ENCODE data around the gene COX4I1. TPM values are rescaled to one million over a fixed set of nuclear protein-coding genes. Genes with fewer than 3 reads are reported as not detected.
A peak's percentile ranks its signal among the peaks of the same experiment; 100 is the strongest.

The COX4I1 gene
- total and polyA plus RNA-seq, 2 donors (not counting 1 experiment from before 2014, with no cell fraction given): 759 to 813 TPM

DNA sequence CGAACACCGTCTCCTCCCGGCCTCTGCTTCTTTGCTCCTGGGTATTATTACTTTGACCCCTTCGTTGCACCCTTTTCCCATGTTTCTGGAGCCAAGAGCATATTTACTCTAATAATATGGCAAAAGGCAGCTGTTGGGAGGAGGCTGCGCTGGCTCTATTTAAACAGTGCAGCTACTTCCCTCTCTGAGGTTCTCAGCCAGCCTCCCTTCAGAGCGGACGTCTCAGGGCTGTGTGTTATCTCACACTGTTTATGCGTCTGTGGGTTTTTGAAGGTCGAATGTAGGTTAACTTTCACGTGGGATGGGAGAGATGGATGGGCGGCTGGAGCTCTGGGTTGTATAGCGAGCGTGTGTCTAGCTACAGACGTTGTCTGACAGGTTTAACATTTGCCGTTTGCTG lies 45.3 kb downstream of the COX4I1 start:
- H3K9me3 Mint-ChIP-seq (ENCODE audit: insufficient read depth): peaks cover 2% of the 10 kb centered on the region
- CTCF ChIA-PET: interaction anchor here (1.2 kb wide), 1 partner anchor 23 kb away, joined by 6 read pairs; no protein-coding TSS in a partner anchor

GRCh38 chr16:85845266-85845665 lies 45.8 kb downstream of the COX4I1 start:
- 96% methylated on average over 19 of the region's 20 CpGs for WGBS (ENCODE audit: insufficient coverage)
- Mint-ChIP-seq H3K4me3 (no peak overlapping the region), H3K4me1 (peaks cover 15% of the 10 kb centered on the region), H3K27me3 (peaks cover 12% of the 10 kb centered on the region), H3K27ac (no peak overlapping the region), H3K9me3 (ENCODE audit: insufficient read depth) (peaks cover 2% of the 10 kb centered on the region)
- Histone ChIP-seq H3K27me3 (replicated peaks in 1 of 4; ENCODE audit: control extremely low read depth in 1 of 4, control insufficient read depth in 3 of 4, insufficient read depth in 4 of 4, low read length in 3 of 4) (no peaks in the 10 kb centered on the region), H3K9ac (ENCODE audit: low read length) (no peak overlapping the region), H2AFZ (ENCODE audit: insufficient read depth, low read depth, low read length, poor library complexity, severe bottlenecking) (peak overlapping the region; percentile 39), H3K9me3 (ENCODE audit: control extremely low read depth in 1 of 3, control insufficient read depth in 2 of 3, insufficient read depth in 1 of 3, low read length in 2 of 3) (peaks cover 0 to 4% (median 0%) of the 10 kb centered on the region in 3 donors), H3K4me2 (replicated peaks; ENCODE audit: low read depth, low read length, poor library complexity, severe bottlenecking) (no peak overlapping the region), H3K27ac (ENCODE audit: low read length in 2 of 2) (no peak overlapping the region), H4K20me1 (ENCODE audit: control insufficient read depth, insufficient read depth, low read length, poor library complexity, severe bottlenecking) (no peaks in the 10 kb centered on the region), H3K4me1 (ENCODE audit: control insufficient read depth in 2 of 2, insufficient read depth in 2 of 2, low read length in 2 of 2) (peaks cover 7 to 12% of the 10 kb centered on the region in 2 donors), H3K36me3 (replicated peaks in 1 of 2; ENCODE audit: control extremely low read depth in 1 of 2, control insufficient read depth in 1 of 2, extremely low read depth in 1 of 2, insufficient read depth in 2 of 2, low read length in 1 of 2) (no peaks in the 10 kb centered on the region), H3K79me2 (ENCODE audit: control insufficient read depth, insufficient read depth, low read length) (no peaks in the 10 kb centered on the region), H3K4me3 (ENCODE audit: control extremely low read depth in 1 of 5, extremely low read depth in 1 of 5, insufficient read depth in 1 of 5, low read depth in 2 of 5, low read length in 4 of 5) (no peak overlapping the region)
- ChIA-PET POLR2A (no interaction called here), CTCF (interaction anchor here (0.6 to 1.2 kb wide), 2 partner anchors 24 to 47 kb away, joined by 3 to 6 read pairs; no protein-coding TSS in a partner anchor)
- intact Hi-C loops (cut with micrococcal nuclease): no loop called here
- DNase-seq: no peak
- no peak for TF ChIP-seq EZH2 (IDR thresholded peaks at IDR 0.05; ENCODE audit: borderline replicate concordance, insufficient read depth, low read depth, low read length, poor library complexity, severe bottlenecking)
- TF ChIP-seq CTCF (IDR thresholded peaks at IDR 0.05): no peak
- ATAC-seq (ENCODE audit: low read depth): no peak

More for the DNA sequence above, 45.3 kb downstream of the COX4I1 start:
- Mint-ChIP-seq H3K4me3 (no peak overlapping the region), H3K27ac (peak overlapping the region; percentile 10), H3K4me1 (peaks cover 15% of the 10 kb centered on the region), H3K27me3 (peaks cover 12% of the 10 kb centered on the region)
- H3K4me3 ChIP-seq (ENCODE audit: control extremely low read depth in 1 of 5, extremely low read depth in 1 of 5, insufficient read depth in 1 of 5, low read depth in 2 of 5, low read length in 4 of 5): no peak overlapping the region
- H3K79me2 ChIP-seq (ENCODE audit: control insufficient read depth, insufficient read depth, low read length): no peaks in the 10 kb centered on the region
- no peak for TF ChIP-seq EZH2 (IDR thresholded peaks at IDR 0.05; ENCODE audit: borderline replicate concordance, insufficient read depth, low read depth, low read length, poor library complexity, severe bottlenecking)
- no peak for TF ChIP-seq CTCF (IDR thresholded peaks at IDR 0.05)
- intact Hi-C loops (cut with micrococcal nuclease): no loop called here
- H3K27me3 ChIP-seq (replicated peaks in 1 of 4; ENCODE audit: control extremely low read depth in 1 of 4, control insufficient read depth in 3 of 4, insufficient read depth in 4 of 4, low read length in 3 of 4): no peaks in the 10 kb centered on the region
- no peak overlapping the region for H3K27ac ChIP-seq (ENCODE audit: low read length in 2 of 2)
- peak; percentile 63 for ATAC-seq (ENCODE audit: low read depth)
- peak overlapping the region; percentile 39 for H2AFZ ChIP-seq (ENCODE audit: insufficient read depth, low read depth, low read length, poor library complexity, severe bottlenecking)
- peak overlapping the region; percentile 32 for H3K4me2 ChIP-seq (replicated peaks; ENCODE audit: low read depth, low read length, poor library complexity, severe bottlenecking)
- POLR2A ChIA-PET: no interaction called here
- peaks cover 0 to 4% (median 0%) of the 10 kb centered on the region in 3 donors for H3K9me3 ChIP-seq (ENCODE audit: control extremely low read depth in 1 of 3, control insufficient read depth in 2 of 3, insufficient read depth in 1 of 3, low read length in 2 of 3)
- no peak overlapping the region for H3K9ac ChIP-seq (ENCODE audit: low read length)
- peaks cover 7 to 12% of the 10 kb centered on the region in 2 donors for H3K4me1 ChIP-seq (ENCODE audit: control insufficient read depth in 2 of 2, insufficient read depth in 2 of 2, low read length in 2 of 2)
- no peak for DNase-seq
- no peaks in the 10 kb centered on the region for H4K20me1 ChIP-seq (ENCODE audit: control insufficient read depth, insufficient read depth, low read length, poor library complexity, severe bottlenecking)
- no peaks in the 10 kb centered on the region for H3K36me3 ChIP-seq (replicated peaks in 1 of 2; ENCODE audit: control extremely low read depth in 1 of 2, control insufficient read depth in 1 of 2, extremely low read depth in 1 of 2, insufficient read depth in 2 of 2, low read length in 1 of 2)
- WGBS (ENCODE audit: insufficient coverage): 20% methylated on average over 12 of the region's 15 CpGs

Data from B cell (primary cell).